Peyer's patch (tissue), 4 donors: ENCODE data around the gene RARG.

Source experiments
- POLR2A ChIP-seq, 2 donors: fragments of 450-650 bp; IDR thresholded peaks; one replicate each; pipeline ENCODE4 v1.5.1; 2017; ENCODE audit warnings: antibody characterized with exemption in 2 of 2, mild to moderate bottlenecking in 2 of 2, moderate library complexity in 2 of 2
- TF ChIP-seq, protein P1 (sequence below), 6 experiments: fragments of 450-650 bp in 4 of 6; fragments of 200-600 bp in 2 of 6; sonication (generic) in 1 of 6; IDR thresholded peaks; one replicate each; pipeline ENCODE4 v1.5.1; 2017 to 2019; ENCODE audit warnings: antibody characterized with exemption in 6 of 6, mild to moderate bottlenecking in 3 of 6, moderate library complexity in 1 of 6

DNA sequence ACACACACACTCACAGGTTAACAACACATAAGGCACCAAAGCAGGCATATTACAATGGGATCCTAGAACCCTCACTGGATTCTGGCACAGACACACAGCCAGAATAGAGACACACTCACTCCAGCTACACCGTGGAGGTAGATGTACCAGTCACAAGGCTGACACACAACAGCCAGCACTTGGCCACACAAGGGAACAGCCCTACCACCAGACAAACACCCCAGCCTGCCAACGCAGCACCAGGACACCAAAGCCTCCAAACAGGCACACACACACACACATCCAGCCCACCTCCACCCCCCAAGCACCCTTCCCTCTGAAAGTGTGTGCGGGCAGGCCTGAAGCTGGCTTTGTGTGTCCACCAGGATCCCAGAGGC, 14.1 kb downstream of the RARG start:
- TF ChIP-seq, protein P1, sequence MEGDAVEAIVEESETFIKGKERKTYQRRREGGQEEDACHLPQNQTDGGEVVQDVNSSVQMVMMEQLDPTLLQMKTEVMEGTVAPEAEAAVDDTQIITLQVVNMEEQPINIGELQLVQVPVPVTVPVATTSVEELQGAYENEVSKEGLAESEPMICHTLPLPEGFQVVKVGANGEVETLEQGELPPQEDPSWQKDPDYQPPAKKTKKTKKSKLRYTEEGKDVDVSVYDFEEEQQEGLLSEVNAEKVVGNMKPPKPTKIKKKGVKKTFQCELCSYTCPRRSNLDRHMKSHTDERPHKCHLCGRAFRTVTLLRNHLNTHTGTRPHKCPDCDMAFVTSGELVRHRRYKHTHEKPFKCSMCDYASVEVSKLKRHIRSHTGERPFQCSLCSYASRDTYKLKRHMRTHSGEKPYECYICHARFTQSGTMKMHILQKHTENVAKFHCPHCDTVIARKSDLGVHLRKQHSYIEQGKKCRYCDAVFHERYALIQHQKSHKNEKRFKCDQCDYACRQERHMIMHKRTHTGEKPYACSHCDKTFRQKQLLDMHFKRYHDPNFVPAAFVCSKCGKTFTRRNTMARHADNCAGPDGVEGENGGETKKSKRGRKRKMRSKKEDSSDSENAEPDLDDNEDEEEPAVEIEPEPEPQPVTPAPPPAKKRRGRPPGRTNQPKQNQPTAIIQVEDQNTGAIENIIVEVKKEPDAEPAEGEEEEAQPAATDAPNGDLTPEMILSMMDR (IDR thresholded peaks at IDR 0.05): no peak
- TF ChIP-seq POLR2A (IDR thresholded peaks at IDR 0.05): no peak
